ENCODE data around the gene LARGE1. TPM values are rescaled to one million over a fixed set of nuclear protein-coding genes. Genes with fewer than 3 reads are reported as not detected.

The LARGE1 gene
- total and polyA plus RNA-seq, 9 of the 15 experiments (the other 6 are each of a cell fraction or from before 2014, with no cell fraction given) = 0.01 to 0.66 (median 0.14) TPM; not detected in 2

DNA sequence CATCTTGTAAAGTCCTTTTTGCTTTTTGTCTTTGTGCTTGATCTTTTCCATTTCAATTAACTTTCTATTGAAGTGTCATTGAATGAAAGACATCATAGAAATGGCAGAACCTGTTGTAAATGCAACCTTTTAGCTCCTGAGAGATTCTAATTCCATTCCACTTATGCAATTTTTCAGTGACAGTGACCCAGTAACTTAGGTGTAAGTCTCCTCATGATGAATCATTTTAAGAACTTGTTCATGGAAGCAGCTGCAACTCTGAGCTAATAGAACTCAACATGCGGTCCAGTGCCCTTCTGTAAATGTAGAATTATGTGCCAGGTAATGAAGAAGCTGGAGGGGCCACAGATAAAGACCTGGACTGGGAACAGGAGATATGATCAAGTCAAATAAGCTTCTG, 463.8 kb downstream of the LARGE1 start (continued):
- TF ChIP-seq, protein P1, sequence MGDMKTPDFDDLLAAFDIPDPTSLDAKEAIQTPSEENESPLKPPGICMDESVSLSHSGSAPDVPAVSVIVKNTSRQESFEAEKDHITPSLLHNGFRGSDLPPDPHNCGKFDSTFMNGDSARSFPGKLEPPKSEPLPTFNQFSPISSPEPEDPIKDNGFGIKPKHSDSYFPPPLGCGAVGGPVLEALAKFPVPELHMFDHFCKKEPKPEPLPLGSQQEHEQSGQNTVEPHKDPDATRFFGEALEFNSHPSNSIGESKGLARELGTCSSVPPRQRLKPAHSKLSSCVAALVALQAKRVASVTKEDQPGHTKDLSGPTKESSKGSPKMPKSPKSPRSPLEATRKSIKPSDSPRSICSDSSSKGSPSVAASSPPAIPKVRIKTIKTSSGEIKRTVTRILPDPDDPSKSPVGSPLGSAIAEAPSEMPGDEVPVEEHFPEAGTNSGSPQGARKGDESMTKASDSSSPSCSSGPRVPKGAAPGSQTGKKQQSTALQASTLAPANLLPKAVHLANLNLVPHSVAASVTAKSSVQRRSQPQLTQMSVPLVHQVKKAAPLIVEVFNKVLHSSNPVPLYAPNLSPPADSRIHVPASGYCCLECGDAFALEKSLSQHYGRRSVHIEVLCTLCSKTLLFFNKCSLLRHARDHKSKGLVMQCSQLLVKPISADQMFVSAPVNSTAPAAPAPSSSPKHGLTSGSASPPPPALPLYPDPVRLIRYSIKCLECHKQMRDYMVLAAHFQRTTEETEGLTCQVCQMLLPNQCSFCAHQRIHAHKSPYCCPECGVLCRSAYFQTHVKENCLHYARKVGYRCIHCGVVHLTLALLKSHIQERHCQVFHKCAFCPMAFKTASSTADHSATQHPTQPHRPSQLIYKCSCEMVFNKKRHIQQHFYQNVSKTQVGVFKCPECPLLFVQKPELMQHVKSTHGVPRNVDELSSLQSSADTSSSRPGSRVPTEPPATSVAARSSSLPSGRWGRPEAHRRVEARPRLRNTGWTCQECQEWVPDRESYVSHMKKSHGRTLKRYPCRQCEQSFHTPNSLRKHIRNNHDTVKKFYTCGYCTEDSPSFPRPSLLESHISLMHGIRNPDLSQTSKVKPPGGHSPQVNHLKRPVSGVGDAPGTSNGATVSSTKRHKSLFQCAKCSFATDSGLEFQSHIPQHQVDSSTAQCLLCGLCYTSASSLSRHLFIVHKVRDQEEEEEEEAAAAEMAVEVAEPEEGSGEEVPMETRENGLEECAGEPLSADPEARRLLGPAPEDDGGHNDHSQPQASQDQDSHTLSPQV (IDR thresholded peaks at IDR 0.05) = no peak
- no peak for TF ChIP-seq CC2D1A (IDR thresholded peaks at IDR 0.05)
- TF ChIP-seq CSDE1 (IDR thresholded peaks at IDR 0.05) = no peak
- no peak for TF ChIP-seq ERF (CRISPR knock-in tag; IDR thresholded peaks at IDR 0.05)

DNA sequence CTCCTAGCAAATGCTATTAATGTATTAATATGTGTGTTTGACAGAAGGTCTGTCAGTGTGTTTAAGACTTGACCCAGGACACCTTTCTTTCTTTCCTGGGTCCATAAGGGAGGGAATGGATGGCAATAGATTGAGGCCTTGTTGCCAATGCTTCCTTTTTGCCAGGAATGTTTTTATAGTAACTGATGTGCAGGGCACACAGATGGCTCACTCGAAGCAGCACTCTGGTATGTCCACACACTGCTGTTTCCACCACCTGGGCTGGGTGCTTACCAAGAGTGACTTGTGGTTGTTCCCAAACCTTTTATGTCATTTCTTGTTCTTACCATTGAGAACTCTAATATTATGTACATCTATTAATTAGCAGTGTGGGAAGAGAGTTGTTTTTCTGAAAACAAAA, 465.2 kb downstream of the LARGE1 start:
- POLR2A ChIA-PET = no interaction called here
- no peaks in the 10 kb centered on the region for H3K27me3 ChIP-seq (ENCODE audit: control insufficient read depth in 2 of 2, insufficient read depth in 2 of 2, low read length in 2 of 2)
- no peaks in the 10 kb centered on the region for H3K79me2 ChIP-seq (ENCODE audit: control insufficient read depth, insufficient read depth, low read length)
- H3K4me1 ChIP-seq (replicated peaks in 1 of 2; ENCODE audit: control insufficient read depth in 2 of 2, insufficient read depth in 2 of 2, low read length in 2 of 2) = no peaks in the 10 kb centered on the region
- H4K20me1 ChIP-seq (replicated peaks; ENCODE audit: control insufficient read depth, insufficient read depth, low read length) = no peaks in the 10 kb centered on the region
- no TSS peak for BruUV-seq (replicated peaks)
- DNase-seq (ENCODE audit: extremely low read depth in 1 of 4, low spot score in 3 of 4) = no peak
- CTCF ChIA-PET (ENCODE audit: low intra/inter-chr PET ratio) = no interaction called here
- no peak overlapping the region for H3K4me3 ChIP-seq
- no peaks in the 10 kb centered on the region for H3K9me1 ChIP-seq (ENCODE audit: control insufficient read depth, insufficient read depth, low read length)
- no peak overlapping the region for H2AFZ ChIP-seq (ENCODE audit: low read depth, low read length)
- no peak for ATAC-seq
- no CpG with 5 or more reads among the region's 1 CpG for WGBS (ENCODE audit: insufficient coverage, low coverage, missing lambda C conversion rate)
- no peak for FAIRE-seq
- no peak overlapping the region for H3K27ac ChIP-seq (ENCODE audit: extremely low read depth, low read depth, low read length)
- intact Hi-C loops (cut with micrococcal nuclease) (no loop called here), in situ Hi-C loops (cut with MboI) (loop anchor here (10.0 kb wide), 1 partner anchor 550 kb away; no protein-coding TSS in a partner anchor)
- TF ChIP-seq, protein P2, sequence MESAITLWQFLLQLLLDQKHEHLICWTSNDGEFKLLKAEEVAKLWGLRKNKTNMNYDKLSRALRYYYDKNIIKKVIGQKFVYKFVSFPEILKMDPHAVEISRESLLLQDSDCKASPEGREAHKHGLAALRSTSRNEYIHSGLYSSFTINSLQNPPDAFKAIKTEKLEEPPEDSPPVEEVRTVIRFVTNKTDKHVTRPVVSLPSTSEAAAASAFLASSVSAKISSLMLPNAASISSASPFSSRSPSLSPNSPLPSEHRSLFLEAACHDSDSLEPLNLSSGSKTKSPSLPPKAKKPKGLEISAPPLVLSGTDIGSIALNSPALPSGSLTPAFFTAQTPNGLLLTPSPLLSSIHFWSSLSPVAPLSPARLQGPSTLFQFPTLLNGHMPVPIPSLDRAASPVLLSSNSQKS (CRISPR knock-in tag; IDR thresholded peaks at IDR 0.05) = no peak
- H3K9me3 ChIP-seq (replicated peaks; ENCODE audit: control insufficient read depth, insufficient read depth, low read depth, low read length) = no peaks in the 10 kb centered on the region; the same call in 1 of the 2 replicates
- H3K9ac ChIP-seq (ENCODE audit: insufficient read depth in 1 of 2, low read depth in 2 of 2, low read length in 2 of 2) = no peak overlapping the region
- H3K4me2 ChIP-seq (ENCODE audit: insufficient read depth, low read length) = no peak overlapping the region
- no peaks in the 10 kb centered on the region for H3K36me3 ChIP-seq (ENCODE audit: control insufficient read depth, insufficient read depth, low read length)

Data from K562 (cell line).